Measurements from ENCODE around the gene EYS.

Gene EYS

GRCh38 chr6:64310214-64310613 lies 1396.8 kb downstream of the EYS start:
- ChIA-PET POLR2A (no interaction called here), CTCF (no interaction called here)
- no peak overlapping the region for H3K4me3 ChIP-seq (ENCODE audit: control insufficient read depth in 1 of 7, extremely low read depth in 1 of 7, insufficient read depth in 4 of 7, low read depth in 2 of 7, low read length in 6 of 7)
- H3K27ac ChIP-seq (ENCODE audit: insufficient read depth in 1 of 2, low read depth in 1 of 2, low read length in 2 of 2, poor library complexity in 1 of 2, severe bottlenecking in 2 of 2), result no peak overlapping the region
- no peaks in the 10 kb centered on the region for H3K4me1 ChIP-seq (ENCODE audit: control extremely low read depth in 1 of 4, control insufficient read depth in 4 of 4, insufficient read depth in 4 of 4, low read length in 3 of 4)
- no peaks in the 10 kb centered on the region for H3K9me3 ChIP-seq (ENCODE audit: control extremely low read depth in 1 of 5, control insufficient read depth in 4 of 5, insufficient read depth in 2 of 5, low read depth in 1 of 5, low read length in 4 of 5)
- H3K36me3 ChIP-seq (ENCODE audit: control insufficient read depth in 4 of 4, insufficient read depth in 4 of 4, low read length in 3 of 4), result no peaks in the 10 kb centered on the region
- DNase-seq, result no peak
- H3K27me3 ChIP-seq (replicated peaks in 2 of 5; ENCODE audit: control insufficient read depth in 4 of 5, insufficient read depth in 5 of 5, low read length in 4 of 5), result no peaks in the 10 kb centered on the region

GRCh38 chr6:64301307-64302236 lies 1405.5 kb downstream of the EYS start:
- POLR2A ChIA-PET, result no interaction called here
- WGBS (ENCODE audit: insufficient coverage), result 95% methylated on average over 9 of the region's 11 CpGs

GRCh38 chr6:64299176-64299575 lies 1407.8 kb downstream of the EYS start:
- Histone ChIP-seq H3K36me3 (ENCODE audit: control insufficient read depth in 4 of 4, insufficient read depth in 4 of 4, low read length in 3 of 4) (no peaks in the 10 kb centered on the region), H3K27me3 (replicated peaks in 2 of 5; ENCODE audit: control insufficient read depth in 4 of 5, insufficient read depth in 5 of 5, low read length in 4 of 5) (no peaks in the 10 kb centered on the region), H3K27ac (ENCODE audit: insufficient read depth in 1 of 2, low read depth in 1 of 2, low read length in 2 of 2, poor library complexity in 1 of 2, severe bottlenecking in 2 of 2) (no peak overlapping the region), H3K9me3 (ENCODE audit: control extremely low read depth in 1 of 5, control insufficient read depth in 4 of 5, insufficient read depth in 2 of 5, low read depth in 1 of 5, low read length in 4 of 5) (peaks cover 0 to 7% (median 2%) of the 10 kb centered on the region in 5 experiments), H3K4me3 (ENCODE audit: control insufficient read depth in 1 of 7, extremely low read depth in 1 of 7, insufficient read depth in 4 of 7, low read depth in 2 of 7, low read length in 6 of 7) (no peak overlapping the region), H3K4me1 (ENCODE audit: control extremely low read depth in 1 of 4, control insufficient read depth in 4 of 4, insufficient read depth in 4 of 4, low read length in 3 of 4) (no peaks in the 10 kb centered on the region)
- ChIA-PET POLR2A (no interaction called here), CTCF (no interaction called here)
- DNase-seq, result no peak
- 100% methylated on average over 7 of the region's 7 CpGs for WGBS (ENCODE audit: insufficient coverage)

More at GRCh38 chr6:64301307-64302236, 1405.5 kb downstream of the EYS start:
- Histone ChIP-seq H3K4me1 (ENCODE audit: control extremely low read depth in 1 of 4, control insufficient read depth in 4 of 4, insufficient read depth in 4 of 4, low read length in 3 of 4) (no peaks in the 10 kb centered on the region), H3K4me3 (ENCODE audit: control insufficient read depth in 1 of 7, extremely low read depth in 1 of 7, insufficient read depth in 4 of 7, low read depth in 2 of 7, low read length in 6 of 7) (no peak overlapping the region), H3K27me3 (replicated peaks in 2 of 5; ENCODE audit: control insufficient read depth in 4 of 5, insufficient read depth in 5 of 5, low read length in 4 of 5) (no peaks in the 10 kb centered on the region), H3K27ac (ENCODE audit: insufficient read depth in 1 of 2, low read depth in 1 of 2, low read length in 2 of 2, poor library complexity in 1 of 2, severe bottlenecking in 2 of 2) (no peak overlapping the region), H3K9me3 (ENCODE audit: control extremely low read depth in 1 of 5, control insufficient read depth in 4 of 5, insufficient read depth in 2 of 5, low read depth in 1 of 5, low read length in 4 of 5) (peaks cover 0 to 7% (median 2%) of the 10 kb centered on the region in 5 experiments), H3K36me3 (ENCODE audit: control insufficient read depth in 4 of 4, insufficient read depth in 4 of 4, low read length in 3 of 4) (no peaks in the 10 kb centered on the region)
- CTCF ChIA-PET, result no interaction called here
- DNase-seq, result no peak

- Histone ChIP-seq H3K4me3 (ENCODE audit: control insufficient read depth in 1 of 7, extremely low read depth in 1 of 7, insufficient read depth in 4 of 7, low read depth in 2 of 7, low read length in 6 of 7) (no peak overlapping the region), H3K4me1 (ENCODE audit: control extremely low read depth in 1 of 4, control insufficient read depth in 4 of 4, insufficient read depth in 4 of 4, low read length in 3 of 4) (no peaks in the 10 kb centered on the region), H3K9me3 (ENCODE audit: control extremely low read depth in 1 of 5, control insufficient read depth in 4 of 5, insufficient read depth in 2 of 5, low read depth in 1 of 5, low read length in 4 of 5) (no peaks in the 10 kb centered on the region), H3K27me3 (replicated peaks in 2 of 5; ENCODE audit: control insufficient read depth in 4 of 5, insufficient read depth in 5 of 5, low read length in 4 of 5) (no peaks in the 10 kb centered on the region), H3K27ac (ENCODE audit: insufficient read depth in 1 of 2, low read depth in 1 of 2, low read length in 2 of 2, poor library complexity in 1 of 2, severe bottlenecking in 2 of 2) (no peak overlapping the region), H3K36me3 (ENCODE audit: control insufficient read depth in 4 of 4, insufficient read depth in 4 of 4, low read length in 3 of 4) (no peaks in the 10 kb centered on the region)
- ChIA-PET CTCF (no interaction called here), POLR2A (no interaction called here)
- no peak for DNase-seq
Observed at GRCh38 chr6:64294034-64294433, 1413.0 kb downstream of the EYS start.

GRCh38 chr6:64293298-64293697 lies 1413.7 kb downstream of the EYS start:
- Histone ChIP-seq H3K27me3 (replicated peaks in 2 of 5; ENCODE audit: control insufficient read depth in 4 of 5, insufficient read depth in 5 of 5, low read length in 4 of 5) (no peaks in the 10 kb centered on the region), H3K27ac (ENCODE audit: insufficient read depth in 1 of 2, low read depth in 1 of 2, low read length in 2 of 2, poor library complexity in 1 of 2, severe bottlenecking in 2 of 2) (no peak overlapping the region), H3K9me3 (ENCODE audit: control extremely low read depth in 1 of 5, control insufficient read depth in 4 of 5, insufficient read depth in 2 of 5, low read depth in 1 of 5, low read length in 4 of 5) (no peaks in the 10 kb centered on the region), H3K36me3 (ENCODE audit: control insufficient read depth in 4 of 4, insufficient read depth in 4 of 4, low read length in 3 of 4) (no peaks in the 10 kb centered on the region), H3K4me3 (ENCODE audit: control insufficient read depth in 1 of 7, extremely low read depth in 1 of 7, insufficient read depth in 4 of 7, low read depth in 2 of 7, low read length in 6 of 7) (no peak overlapping the region), H3K4me1 (ENCODE audit: control extremely low read depth in 1 of 4, control insufficient read depth in 4 of 4, insufficient read depth in 4 of 4, low read length in 3 of 4) (no peaks in the 10 kb centered on the region)
- DNase-seq, result no peak
- CTCF ChIA-PET, result no interaction called here
- POLR2A ChIA-PET, result no interaction called here

- no CpG with 5 or more reads among the region's 3 CpGs for WGBS (ENCODE audit: insufficient coverage)
- no peak for DNase-seq
- CTCF ChIA-PET, result no interaction called here
- Histone ChIP-seq H3K4me1 (ENCODE audit: control extremely low read depth in 1 of 4, control insufficient read depth in 4 of 4, insufficient read depth in 4 of 4, low read length in 3 of 4) (no peaks in the 10 kb centered on the region), H3K27ac (ENCODE audit: insufficient read depth in 1 of 2, low read depth in 1 of 2, low read length in 2 of 2, poor library complexity in 1 of 2, severe bottlenecking in 2 of 2) (no peak overlapping the region), H3K36me3 (ENCODE audit: control insufficient read depth in 4 of 4, insufficient read depth in 4 of 4, low read length in 3 of 4) (no peaks in the 10 kb centered on the region), H3K9me3 (ENCODE audit: control extremely low read depth in 1 of 5, control insufficient read depth in 4 of 5, insufficient read depth in 2 of 5, low read depth in 1 of 5, low read length in 4 of 5) (no peaks in the 10 kb centered on the region), H3K27me3 (replicated peaks in 2 of 5; ENCODE audit: control insufficient read depth in 4 of 5, insufficient read depth in 5 of 5, low read length in 4 of 5) (no peaks in the 10 kb centered on the region), H3K4me3 (ENCODE audit: control insufficient read depth in 1 of 7, extremely low read depth in 1 of 7, insufficient read depth in 4 of 7, low read depth in 2 of 7, low read length in 6 of 7) (no peak overlapping the region)
- POLR2A ChIA-PET, result interaction anchor here (0.6 kb wide), 1 partner anchor 128 kb away, joined by 3 read pairs; no protein-coding TSS in a partner anchor
Observed at GRCh38 chr6:64290867-64291266, 1416.2 kb downstream of the EYS start.

- no peaks in the 10 kb centered on the region for H3K9me3 ChIP-seq (ENCODE audit: control extremely low read depth in 1 of 5, control insufficient read depth in 4 of 5, insufficient read depth in 2 of 5, low read depth in 1 of 5, low read length in 4 of 5)
- whole genome bisulfite sequencing (ENCODE audit: insufficient coverage), result 100% methylated on average over 1 of the region's 1 CpG
- H3K4me1 ChIP-seq (ENCODE audit: control extremely low read depth in 1 of 4, control insufficient read depth in 4 of 4, insufficient read depth in 4 of 4, low read length in 3 of 4), result no peaks in the 10 kb centered on the region
- no peaks in the 10 kb centered on the region for H3K27me3 ChIP-seq (replicated peaks in 2 of 5; ENCODE audit: control insufficient read depth in 4 of 5, insufficient read depth in 5 of 5, low read length in 4 of 5)
- no peak overlapping the region for H3K4me3 ChIP-seq (ENCODE audit: control insufficient read depth in 1 of 7, extremely low read depth in 1 of 7, insufficient read depth in 4 of 7, low read depth in 2 of 7, low read length in 6 of 7)
- CTCF ChIA-PET, result no interaction called here
- no peak for DNase-seq
- H3K27ac ChIP-seq (ENCODE audit: insufficient read depth in 1 of 2, low read depth in 1 of 2, low read length in 2 of 2, poor library complexity in 1 of 2, severe bottlenecking in 2 of 2), result no peak overlapping the region
- POLR2A ChIA-PET, result no interaction called here
- no peaks in the 10 kb centered on the region for H3K36me3 ChIP-seq (ENCODE audit: control insufficient read depth in 4 of 4, insufficient read depth in 4 of 4, low read length in 3 of 4)
Observed at GRCh38 chr6:64289931-64290330, 1417.1 kb downstream of the EYS start.
